HFFc6 (cell line): Measurements from ENCODE around the gene LRP10. TPM values are rescaled to one million over a fixed set of nuclear protein-coding genes. Genes with fewer than 3 reads are reported as not detected.

Experiments used
- DNase-seq: peaks from one replicate; pipeline ENCODE4 v3.0.0-alpha.2; 2018
- H3K27ac Mint-ChIP-seq: 2 replicates; pipeline ENCODE4 v1.8.0; 2020; ENCODE audit warnings: mild to moderate bottlenecking, mixed read lengths
- H3K27me3 Mint-ChIP-seq: 2 replicates; pipeline ENCODE4 v1.8.0; 2021; ENCODE audit warnings: mild to moderate bottlenecking, moderate library complexity, mixed read lengths; ENCODE audit not compliant: insufficient read depth
- H3K36me3 Mint-ChIP-seq: 2 replicates; pipeline ENCODE4 v1.8.0; 2021; ENCODE audit warnings: low read depth, mixed read lengths
- H3K4me1 Mint-ChIP-seq: 2 replicates; pipeline ENCODE4 v1.8.0; 2020; ENCODE audit warnings: low read depth, mixed read lengths
- H3K4me3 Mint-ChIP-seq: 2 replicates; pipeline ENCODE4 v1.8.0; 2020; ENCODE audit warnings: mild to moderate bottlenecking, moderate library complexity, mixed read lengths
- H3K9me3 Mint-ChIP-seq: 2 replicates; pipeline ENCODE4 v1.8.0; 2020; ENCODE audit warnings: mild to moderate bottlenecking, mixed read lengths
- CTCF ChIP-seq: fragments of 200-600 bp; sonication (generic); IDR thresholded peaks from 2 replicates; pipeline ENCODE4 v1.5.0; 2021; ENCODE audit warnings: antibody characterized with exemption, mild to moderate bottlenecking
- total RNA-seq, 6 experiments: library from RNA; stranded (reverse); fragmentation: NEBNext Ultra II Directional; extraction: Animal tissue kit (Norgen Biotek cat#: 25700); gene quantifications; 2 replicates in 1 of 6; 3 replicates in 5 of 6; pipeline ENCODE4 v1.2.3, GENCODE V29; 2021

Gene LRP10
- total RNA-seq, 6 experiments from 2014 or later = 168 to 226 (median 186) TPM

DNA sequence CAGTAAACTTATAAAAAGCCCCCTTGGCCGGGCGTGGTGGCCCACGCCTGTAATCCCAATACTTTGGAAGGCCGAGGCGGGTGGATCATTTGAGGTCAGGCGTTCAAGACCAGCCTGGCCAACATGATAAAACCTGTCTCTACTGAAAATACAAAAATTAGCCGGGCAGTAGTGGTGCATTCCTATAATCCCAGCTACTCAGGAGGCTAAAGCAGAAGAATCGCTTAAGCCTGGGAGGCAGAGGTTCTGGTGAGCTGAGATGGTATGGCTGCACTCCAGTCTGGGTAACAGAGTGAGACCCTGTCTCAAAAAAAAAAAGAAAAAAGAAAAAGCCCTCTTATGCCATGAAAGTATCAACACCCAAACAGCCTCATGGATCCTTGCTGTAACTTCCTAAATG lies 54.0 kb downstream of the LRP10 start:
- H3K27me3 Mint-ChIP-seq = no peaks in the 10 kb centered on the region; the same call in 1 of the 2 replicates
- H3K27ac Mint-ChIP-seq = 0 out of 2 replicates have a peak overlapping the region, but pooled peaks have one; percentile 32
- peaks cover 52% of the 10 kb centered on the region for H3K4me1 Mint-ChIP-seq
- no peak overlapping the region for H3K4me3 Mint-ChIP-seq
- DNase-seq = no peak
- TF ChIP-seq CTCF = no peak
- no peaks in the 10 kb centered on the region for H3K9me3 Mint-ChIP-seq
- peaks cover 55% of the 10 kb centered on the region for H3K36me3 Mint-ChIP-seq

GRCh38 chr14:22926316-22926715 lies 54.8 kb downstream of the LRP10 start:
- no peaks in the 10 kb centered on the region for H3K9me3 Mint-ChIP-seq

DNA sequence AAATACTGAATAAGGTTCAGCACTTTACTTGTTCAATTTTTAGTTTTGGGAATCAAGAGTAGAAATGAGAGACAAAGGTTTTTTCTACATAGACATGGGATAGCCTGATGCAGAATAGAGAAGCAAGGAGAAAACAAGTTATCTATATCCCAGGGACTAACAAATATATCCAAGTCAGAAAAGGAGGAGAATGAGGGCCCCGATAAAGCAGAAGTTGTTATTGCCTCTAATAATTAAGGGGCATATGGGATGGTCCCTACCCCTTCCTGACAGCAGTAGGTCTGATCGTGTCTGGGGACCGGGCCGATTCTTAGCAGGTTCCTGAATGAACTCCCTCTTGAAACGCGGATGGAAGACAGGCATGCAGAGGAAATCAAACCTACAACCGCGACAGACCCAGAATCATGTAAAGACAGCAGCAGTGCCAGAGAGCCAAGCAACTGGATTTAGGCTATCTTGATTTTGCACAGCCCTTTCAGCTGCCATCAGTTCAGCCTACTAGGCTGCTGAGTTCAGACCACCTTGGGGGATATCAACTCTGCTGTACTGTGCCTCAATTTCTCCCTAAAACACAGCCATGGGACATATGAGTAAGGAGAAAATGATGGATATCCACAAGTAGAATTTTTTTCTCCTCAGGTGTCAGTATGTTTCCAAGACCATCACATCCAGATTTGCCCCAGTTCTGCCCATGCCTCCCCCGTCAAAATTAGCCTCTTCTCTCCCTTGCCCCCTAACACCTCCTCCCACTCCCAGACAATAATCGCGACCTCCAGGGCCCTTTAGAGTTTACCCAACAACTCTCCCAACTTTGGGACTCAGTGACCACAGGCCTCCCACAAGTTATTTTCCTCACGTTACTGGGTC lies 56.9 kb downstream of the LRP10 start:
- DNase-seq = no peak
- H3K27me3 Mint-ChIP-seq = no peaks in the 10 kb centered on the region; the same call in 1 of the 2 replicates
- H3K4me1 Mint-ChIP-seq = peaks cover 37% of the 10 kb centered on the region
- H3K36me3 Mint-ChIP-seq = peaks cover 31% of the 10 kb centered on the region
- TF ChIP-seq CTCF = no peak
- H3K27ac Mint-ChIP-seq = no peak overlapping the region
- no peaks in the 10 kb centered on the region for H3K9me3 Mint-ChIP-seq
- no peak overlapping the region for H3K4me3 Mint-ChIP-seq

More at GRCh38 chr14:22926316-22926715, 54.8 kb downstream of the LRP10 start:
- no peak for TF ChIP-seq CTCF
- Mint-ChIP-seq H3K36me3 (peaks cover 49% of the 10 kb centered on the region), H3K4me1 (peaks cover 48% of the 10 kb centered on the region), H3K4me3 (peak overlapping the region; percentile 54), H3K27me3 (no peaks in the 10 kb centered on the region; the same call in 1 of the 2 replicates), H3K27ac (peak overlapping the region; percentile 32)
- peak; percentile 11 for DNase-seq

DNA sequence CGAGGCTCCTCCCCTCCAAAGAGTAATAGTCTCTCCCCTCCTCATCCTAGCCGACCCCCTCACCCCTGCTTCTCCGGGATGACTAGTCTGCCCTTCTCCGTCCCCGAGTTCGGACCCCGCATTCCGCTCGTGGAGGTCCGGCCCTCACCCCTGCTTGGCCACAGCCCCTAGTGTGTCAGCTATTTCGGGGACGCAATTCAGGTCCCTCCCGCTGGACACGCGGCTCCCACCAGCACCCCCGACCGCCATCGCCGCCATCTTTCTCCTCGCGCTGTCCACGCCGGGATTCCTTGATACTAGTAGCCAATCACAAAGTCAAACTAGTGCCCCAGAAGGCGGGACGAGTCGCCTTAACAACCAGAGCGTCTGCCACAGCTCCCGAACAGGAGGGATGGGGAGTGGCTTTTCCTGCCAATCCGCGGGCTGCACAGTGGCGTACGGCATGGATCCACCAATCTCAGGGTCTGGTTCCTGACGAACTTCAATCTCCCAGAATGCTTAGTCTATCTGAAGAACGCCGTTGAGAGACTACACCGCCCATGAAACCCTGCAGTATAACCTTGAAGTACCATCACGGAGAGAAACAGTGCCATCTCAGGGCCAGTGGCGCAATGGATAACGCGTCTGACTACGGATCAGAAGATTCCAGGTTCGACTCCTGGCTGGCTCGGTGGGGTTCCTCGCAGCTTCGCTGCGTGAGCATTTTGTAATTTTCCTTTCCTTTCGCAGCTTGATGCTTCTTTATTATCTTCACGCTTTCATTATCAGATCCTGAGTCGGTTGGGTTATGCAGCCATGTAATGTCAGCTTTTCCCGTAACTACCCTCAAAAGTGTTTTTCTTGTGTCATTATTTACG lies 57.8 kb downstream of the LRP10 start, which contains the start of gene PRMT5:
Gene PRMT5, minus strand, starts transcription at position 273 of the 857 bp plus-strand sequence. Its CDS starts 15 bp downstream, at position 258.
- peaks cover 37% of the 10 kb centered on the region for H3K4me1 Mint-ChIP-seq
- no peak within 1 kb of the TSS for H3K27ac Mint-ChIP-seq
- peak; percentile 100 for DNase-seq
- no peak for TF ChIP-seq CTCF
- no peaks in the 10 kb centered on the region; the same call in 1 of the 2 replicates for H3K27me3 Mint-ChIP-seq
- no peak within 1 kb of the TSS for H3K4me3 Mint-ChIP-seq
- H3K9me3 Mint-ChIP-seq = no peaks in the 10 kb centered on the region
- H3K36me3 Mint-ChIP-seq = peaks cover 24% of the 10 kb centered on the region

DNA sequence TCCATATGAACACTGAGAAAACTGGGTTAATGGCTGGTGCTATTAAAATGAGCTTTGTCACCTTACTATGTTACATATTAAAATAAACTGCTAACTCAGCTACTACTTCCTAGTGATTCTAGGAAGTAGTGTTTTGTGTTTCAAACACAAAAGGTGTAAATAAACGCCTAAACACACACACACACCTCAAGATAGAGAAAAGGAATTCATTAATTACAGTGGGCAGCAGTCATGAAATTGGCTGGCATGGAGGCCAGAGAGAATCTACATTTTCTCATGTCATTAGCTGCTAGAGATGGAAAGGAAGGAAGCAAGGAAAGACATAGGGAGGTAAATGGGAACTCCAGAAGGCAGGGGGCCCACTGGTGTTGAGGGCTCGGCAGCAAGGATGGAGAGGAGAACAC lies 58.4 kb downstream of the LRP10 start:
- no peak for DNase-seq
- no peak for TF ChIP-seq CTCF
- H3K27me3 Mint-ChIP-seq = no peaks in the 10 kb centered on the region; the same call in 1 of the 2 replicates
- H3K4me3 Mint-ChIP-seq = no peak overlapping the region
- no peaks in the 10 kb centered on the region for H3K9me3 Mint-ChIP-seq
- no peak overlapping the region for H3K27ac Mint-ChIP-seq
- peaks cover 18% of the 10 kb centered on the region for H3K36me3 Mint-ChIP-seq
- H3K4me1 Mint-ChIP-seq = peaks cover 37% of the 10 kb centered on the region
